ENCODE measurements around the gene EXOC8. TPM values are rescaled to one million over a fixed set of nuclear protein-coding genes. Genes with fewer than 3 reads are reported as not detected.

Gene EXOC8
- total RNA-seq, 1 experiment from 2014 or later: 24.5 TPM

GRCh38 chr1:231317306-231318014, 20.2 kb downstream of the EXOC8 start:
- DNase-seq: no peak
- Mint-ChIP-seq H3K9me3 (ENCODE audit: low read depth, unreplicated experiment) (peaks cover 2% of the 10 kb centered on the region), H3K36me3 (ENCODE audit: insufficient read depth, unreplicated experiment) (no peaks in the 10 kb centered on the region), H3K4me1 (ENCODE audit: low read depth, unreplicated experiment) (no peaks in the 10 kb centered on the region), H3K27me3 (ENCODE audit: unreplicated experiment) (no peaks in the 10 kb centered on the region), H3K4me3 (ENCODE audit: low read depth, unreplicated experiment) (no peak overlapping the region), H3K27ac (ENCODE audit: unreplicated experiment) (no peak overlapping the region)
- CTCF ChIA-PET: interaction anchor here (0.7 to 1.0 kb wide), 2 partner anchors 9 to 19 kb away, joined by 3 to 7 read pairs; no protein-coding TSS in a partner anchor
- TF ChIP-seq CTCF (IDR thresholded peaks at IDR 0.05; ENCODE audit: unreplicated experiment): no peak
- BruUV-seq (replicated peaks): no TSS peak
- intact Hi-C loops (cut with micrococcal nuclease; ENCODE audit: unreplicated experiment): no loop called here

- peak; percentile 54 for TF ChIP-seq CTCF (IDR thresholded peaks at IDR 0.05; ENCODE audit: unreplicated experiment)
- H3K9me3 Mint-ChIP-seq (ENCODE audit: low read depth, unreplicated experiment): peaks cover 2% of the 10 kb centered on the region
- no peaks in the 10 kb centered on the region for H3K36me3 Mint-ChIP-seq (ENCODE audit: insufficient read depth, unreplicated experiment)
- no peaks in the 10 kb centered on the region for H3K27me3 Mint-ChIP-seq (ENCODE audit: unreplicated experiment)
- CTCF ChIA-PET: interaction anchor here (0.7 to 1.5 kb wide), 2 partner anchors 22 to 386 kb away, joined by 3 read pairs; partner anchors contain the start of genes EXOC8 and SPRTN
- peak; percentile 49 for DNase-seq
- H3K27ac Mint-ChIP-seq (ENCODE audit: unreplicated experiment): no peak overlapping the region
- no peak overlapping the region for H3K4me3 Mint-ChIP-seq (ENCODE audit: low read depth, unreplicated experiment)
- no peaks in the 10 kb centered on the region for H3K4me1 Mint-ChIP-seq (ENCODE audit: low read depth, unreplicated experiment)
- intact Hi-C loops (cut with micrococcal nuclease; ENCODE audit: unreplicated experiment): no loop called here
- no TSS peak for BruUV-seq (replicated peaks)
These were observed 21.8 kb downstream of the EXOC8 start for GRCh38 chr1:231315887-231316286.

GRCh38 chr1:231313661-231314060, 24.0 kb downstream of the EXOC8 start:
- no TSS peak for BruUV-seq (replicated peaks)
- intact Hi-C loops (cut with micrococcal nuclease; ENCODE audit: unreplicated experiment): no loop called here
- H3K27me3 Mint-ChIP-seq (ENCODE audit: unreplicated experiment): no peaks in the 10 kb centered on the region
- no peak overlapping the region for H3K27ac Mint-ChIP-seq (ENCODE audit: unreplicated experiment)
- H3K4me1 Mint-ChIP-seq (ENCODE audit: low read depth, unreplicated experiment): no peaks in the 10 kb centered on the region
- no peak overlapping the region for H3K4me3 Mint-ChIP-seq (ENCODE audit: low read depth, unreplicated experiment)
- CTCF ChIA-PET: interaction anchor here (0.6 to 1.0 kb wide), 3 partner anchors 9 to 855 kb away, joined by 3 to 4 read pairs (median 3); no protein-coding TSS in a partner anchor
- no peaks in the 10 kb centered on the region for H3K36me3 Mint-ChIP-seq (ENCODE audit: insufficient read depth, unreplicated experiment)
- DNase-seq: no peak
- H3K9me3 Mint-ChIP-seq (ENCODE audit: low read depth, unreplicated experiment): peaks cover 2% of the 10 kb centered on the region
- TF ChIP-seq CTCF (IDR thresholded peaks at IDR 0.05; ENCODE audit: unreplicated experiment): no peak

GRCh38 chr1:231312432-231312788, 25.2 kb downstream of the EXOC8 start:
- intact Hi-C loops (cut with micrococcal nuclease; ENCODE audit: unreplicated experiment): no loop called here
- CTCF ChIA-PET: interaction anchor here (0.6 kb wide), 1 partner anchor 1503 kb away, joined by 6 read pairs; no protein-coding TSS in a partner anchor
- BruUV-seq (replicated peaks): no TSS peak
- H3K4me3 Mint-ChIP-seq (ENCODE audit: low read depth, unreplicated experiment): no peak overlapping the region
- no peaks in the 10 kb centered on the region for H3K27me3 Mint-ChIP-seq (ENCODE audit: unreplicated experiment)
- no peaks in the 10 kb centered on the region for H3K36me3 Mint-ChIP-seq (ENCODE audit: insufficient read depth, unreplicated experiment)
- DNase-seq: no peak
- no peak for TF ChIP-seq CTCF (IDR thresholded peaks at IDR 0.05; ENCODE audit: unreplicated experiment)
- no peak overlapping the region for H3K27ac Mint-ChIP-seq (ENCODE audit: unreplicated experiment)
- no peaks in the 10 kb centered on the region for H3K4me1 Mint-ChIP-seq (ENCODE audit: low read depth, unreplicated experiment)
- H3K9me3 Mint-ChIP-seq (ENCODE audit: low read depth, unreplicated experiment): peaks cover 11% of the 10 kb centered on the region

All from Calu3 (cell line).